ENCODE results near the gene PANK4. TPM values are rescaled to one million over a fixed set of nuclear protein-coding genes. Genes with fewer than 3 reads are reported as not detected.

The PANK4 gene
- total and polyA plus RNA-seq, 2 donors: 21.6 to 27.1 TPM

GRCh38 chr1:2512862-2513421, 13.5 kb downstream of the PANK4 start:
- no peak for DNase-seq (ENCODE audit: low read depth in 6 of 9, low spot score in 9 of 9)
- WGBS: 95% methylated on average over 31 of the region's 31 CpGs
- no peak overlapping the region for H3K4me3 ChIP-seq (ENCODE audit: low read length in 2 of 2)

GRCh38 chr1:2510366-2511155, 15.8 kb downstream of the PANK4 start:
- no peaks in the 10 kb centered on the region for H3K4me1 ChIP-seq (ENCODE audit: control insufficient read depth in 2 of 2, insufficient read depth in 2 of 2, low read length in 2 of 2)
- DNase-seq (ENCODE audit: low read depth in 6 of 9, low spot score in 9 of 9): no peak
- no peak overlapping the region for H3K27ac ChIP-seq (ENCODE audit: low read depth in 1 of 2, low read length in 1 of 2)
- H3K27me3 ChIP-seq (ENCODE audit: control insufficient read depth in 2 of 2, insufficient read depth in 1 of 2, low read length in 1 of 2): no peaks in the 10 kb centered on the region
- H3K4me3 ChIP-seq (ENCODE audit: low read length in 2 of 2): no peak overlapping the region
- H3K9me3 ChIP-seq (ENCODE audit: control insufficient read depth in 2 of 2, insufficient read depth in 1 of 2, low read length in 1 of 2): no peaks in the 10 kb centered on the region
- peaks cover 49 to 87% of the 10 kb centered on the region in 2 donors for H3K36me3 ChIP-seq (ENCODE audit: control insufficient read depth in 2 of 2, insufficient read depth in 2 of 2, low read length in 1 of 2)
- 96% methylated on average over 27 of the region's 27 CpGs for WGBS

More at GRCh38 chr1:2512862-2513421, 13.5 kb downstream of the PANK4 start:
- Histone ChIP-seq H3K27ac (ENCODE audit: low read depth in 1 of 2, low read length in 1 of 2) (no peak overlapping the region), H3K36me3 (ENCODE audit: control insufficient read depth in 2 of 2, insufficient read depth in 2 of 2, low read length in 1 of 2) (peaks cover 62 to 100% of the 10 kb centered on the region in 2 donors), H3K4me1 (ENCODE audit: control insufficient read depth in 2 of 2, insufficient read depth in 2 of 2, low read length in 2 of 2) (no peaks in the 10 kb centered on the region), H3K27me3 (ENCODE audit: control insufficient read depth in 2 of 2, insufficient read depth in 1 of 2, low read length in 1 of 2) (no peaks in the 10 kb centered on the region), H3K9me3 (ENCODE audit: control insufficient read depth in 2 of 2, insufficient read depth in 1 of 2, low read length in 1 of 2) (no peaks in the 10 kb centered on the region)

GRCh38 chr1:2509589-2509988, 16.8 kb downstream of the PANK4 start:
- WGBS: 96% methylated on average over 11 of the region's 11 CpGs
- Histone ChIP-seq H3K27ac (ENCODE audit: low read depth in 1 of 2, low read length in 1 of 2) (no peak overlapping the region), H3K27me3 (ENCODE audit: control insufficient read depth in 2 of 2, insufficient read depth in 1 of 2, low read length in 1 of 2) (peaks cover 0 to 1% of the 10 kb centered on the region in 2 donors), H3K9me3 (ENCODE audit: control insufficient read depth in 2 of 2, insufficient read depth in 1 of 2, low read length in 1 of 2) (no peaks in the 10 kb centered on the region), H3K4me1 (ENCODE audit: control insufficient read depth in 2 of 2, insufficient read depth in 2 of 2, low read length in 2 of 2) (no peaks in the 10 kb centered on the region), H3K4me3 (ENCODE audit: low read length in 2 of 2) (no peak overlapping the region), H3K36me3 (ENCODE audit: control insufficient read depth in 2 of 2, insufficient read depth in 2 of 2, low read length in 1 of 2) (peaks cover 49 to 78% of the 10 kb centered on the region in 2 donors)
- no peak for DNase-seq (ENCODE audit: low read depth in 6 of 9, low spot score in 9 of 9)

- no peak for DNase-seq (ENCODE audit: low read depth in 6 of 9, low spot score in 9 of 9)
- Histone ChIP-seq H3K27ac (ENCODE audit: low read depth in 1 of 2, low read length in 1 of 2) (no peak overlapping the region), H3K4me1 (ENCODE audit: control insufficient read depth in 2 of 2, insufficient read depth in 2 of 2, low read length in 2 of 2) (no peaks in the 10 kb centered on the region), H3K9me3 (ENCODE audit: control insufficient read depth in 2 of 2, insufficient read depth in 1 of 2, low read length in 1 of 2) (no peaks in the 10 kb centered on the region), H3K4me3 (ENCODE audit: low read length in 2 of 2) (no peak overlapping the region), H3K27me3 (ENCODE audit: control insufficient read depth in 2 of 2, insufficient read depth in 1 of 2, low read length in 1 of 2) (peaks cover 0 to 9% of the 10 kb centered on the region in 2 donors), H3K36me3 (ENCODE audit: control insufficient read depth in 2 of 2, insufficient read depth in 2 of 2, low read length in 1 of 2) (peaks cover 45 to 70% of the 10 kb centered on the region in 2 donors)
- WGBS: 98% methylated on average over 29 of the region's 29 CpGs
Observed at GRCh38 chr1:2508751-2509150, 17.6 kb downstream of the PANK4 start.

- Histone ChIP-seq H3K36me3 (ENCODE audit: control insufficient read depth in 2 of 2, insufficient read depth in 2 of 2, low read length in 1 of 2) (peaks cover 39 to 64% of the 10 kb centered on the region in 2 donors), H3K4me1 (ENCODE audit: control insufficient read depth in 2 of 2, insufficient read depth in 2 of 2, low read length in 2 of 2) (no peaks in the 10 kb centered on the region), H3K9me3 (ENCODE audit: control insufficient read depth in 2 of 2, insufficient read depth in 1 of 2, low read length in 1 of 2) (no peaks in the 10 kb centered on the region), H3K27me3 (ENCODE audit: control insufficient read depth in 2 of 2, insufficient read depth in 1 of 2, low read length in 1 of 2) (peaks cover 0 to 13% of the 10 kb centered on the region in 2 donors), H3K27ac (ENCODE audit: low read depth in 1 of 2, low read length in 1 of 2) (no peak overlapping the region), H3K4me3 (ENCODE audit: low read length in 2 of 2) (no peak overlapping the region)
- DNase-seq (ENCODE audit: low read depth in 6 of 9, low spot score in 9 of 9): no peak
- 92% methylated on average over 24 of the region's 24 CpGs for WGBS
Observed at GRCh38 chr1:2508180-2508579, 18.2 kb downstream of the PANK4 start.

GRCh38 chr1:2507744-2508155, 18.6 kb downstream of the PANK4 start:
- Histone ChIP-seq H3K27ac (ENCODE audit: low read depth in 1 of 2, low read length in 1 of 2) (no peak overlapping the region), H3K27me3 (ENCODE audit: control insufficient read depth in 2 of 2, insufficient read depth in 1 of 2, low read length in 1 of 2) (peaks cover 0 to 16% of the 10 kb centered on the region in 2 donors), H3K36me3 (ENCODE audit: control insufficient read depth in 2 of 2, insufficient read depth in 2 of 2, low read length in 1 of 2) (peaks cover 36 to 60% of the 10 kb centered on the region in 2 donors), H3K9me3 (ENCODE audit: control insufficient read depth in 2 of 2, insufficient read depth in 1 of 2, low read length in 1 of 2) (no peaks in the 10 kb centered on the region), H3K4me1 (ENCODE audit: control insufficient read depth in 2 of 2, insufficient read depth in 2 of 2, low read length in 2 of 2) (no peaks in the 10 kb centered on the region), H3K4me3 (ENCODE audit: low read length in 2 of 2) (no peak overlapping the region)
- 97% methylated on average over 6 of the region's 6 CpGs for WGBS
- DNase-seq (ENCODE audit: low read depth in 6 of 9, low spot score in 9 of 9): no peak

- 79% methylated on average over 15 of the region's 15 CpGs for WGBS
- Histone ChIP-seq H3K36me3 (ENCODE audit: control insufficient read depth in 2 of 2, insufficient read depth in 2 of 2, low read length in 1 of 2) (peaks cover 32 to 52% of the 10 kb centered on the region in 2 donors), H3K9me3 (ENCODE audit: control insufficient read depth in 2 of 2, insufficient read depth in 1 of 2, low read length in 1 of 2) (no peaks in the 10 kb centered on the region), H3K27me3 (ENCODE audit: control insufficient read depth in 2 of 2, insufficient read depth in 1 of 2, low read length in 1 of 2) (peaks cover 0 to 16% of the 10 kb centered on the region in 2 donors), H3K27ac (ENCODE audit: low read depth in 1 of 2, low read length in 1 of 2) (no peak overlapping the region), H3K4me1 (ENCODE audit: control insufficient read depth in 2 of 2, insufficient read depth in 2 of 2, low read length in 2 of 2) (no peaks in the 10 kb centered on the region), H3K4me3 (ENCODE audit: low read length in 2 of 2) (no peak overlapping the region)
- DNase-seq (ENCODE audit: low read depth in 6 of 9, low spot score in 9 of 9): no peak
Observed at GRCh38 chr1:2506901-2507565, 19.4 kb downstream of the PANK4 start.

GRCh38 chr1:2506007-2506860, 20.2 kb downstream of the PANK4 start:
- WGBS: 84% methylated on average over 30 of the region's 30 CpGs
- Histone ChIP-seq H3K4me1 (ENCODE audit: control insufficient read depth in 2 of 2, insufficient read depth in 2 of 2, low read length in 2 of 2) (no peaks in the 10 kb centered on the region), H3K27me3 (ENCODE audit: control insufficient read depth in 2 of 2, insufficient read depth in 1 of 2, low read length in 1 of 2) (peaks cover 0 to 16% of the 10 kb centered on the region in 2 donors), H3K27ac (ENCODE audit: low read depth in 1 of 2, low read length in 1 of 2) (no peak overlapping the region), H3K9me3 (ENCODE audit: control insufficient read depth in 2 of 2, insufficient read depth in 1 of 2, low read length in 1 of 2) (no peaks in the 10 kb centered on the region), H3K36me3 (ENCODE audit: control insufficient read depth in 2 of 2, insufficient read depth in 2 of 2, low read length in 1 of 2) (peaks cover 24 to 44% of the 10 kb centered on the region in 2 donors), H3K4me3 (ENCODE audit: low read length in 2 of 2) (no peak overlapping the region)
- no peak for DNase-seq (ENCODE audit: low read depth in 6 of 9, low spot score in 9 of 9)

Data from thymus (tissue), 11 donors.